DND-41 (cell line): ENCODE results near the gene ZMIZ1.

Experiments used
- ATAC-seq: fragments of 200-7000 bp; cut with Tn5 transposase; 3 replicates; pipeline ENCODE4 v1.9.1; 2021; ENCODE audit warnings: low read depth; ENCODE audit not compliant: insufficient read depth
- DNase-seq: peaks from one replicate; pipeline ENCODE4 v3.0.0-alpha.2; 2020
- H2AFZ ChIP-seq: 2 replicates; pipeline ENCODE4 v1.6.0; 2012; ENCODE audit warnings: low read depth, low read length
- H3K27ac ChIP-seq: 2 replicates; pipeline ENCODE4 v1.5.1; 2012; ENCODE audit warnings: low read length, inconsistent platforms
- H3K27me3 ChIP-seq: fragments of 200-600 bp; sonication (generic); 2 replicates; pipeline ENCODE4 v1.6.0; 2012; ENCODE audit warnings: low read length, mild to moderate bottlenecking, inconsistent platforms; ENCODE audit not compliant: insufficient read depth, poor library complexity
- H3K36me3 ChIP-seq: 2 replicates; pipeline ENCODE4 v1.5.1; 2012; ENCODE audit warnings: low read length, inconsistent platforms; ENCODE audit not compliant: insufficient read depth
- H3K4me1 ChIP-seq: 2 replicates; pipeline ENCODE4 v1.5.1; 2012; ENCODE audit warnings: mild to moderate bottlenecking, low read length; ENCODE audit not compliant: insufficient read depth
- H3K4me2 ChIP-seq: 2 replicates; pipeline ENCODE4 v1.6.0; 2012; ENCODE audit warnings: mild to moderate bottlenecking, moderate library complexity, low read length, inconsistent platforms; ENCODE audit not compliant: insufficient read depth
- H3K4me3 ChIP-seq, 2 experiments: fragments of 200-600 bp in 1 of 2; shearing (Covaris generic) in 1 of 2; 2 replicates each; pipeline ENCODE4 v1.5.1; 2012 to 2016; ENCODE audit warnings: inconsistent platforms in 2 of 2, low read length in 2 of 2, mild to moderate bottlenecking in 2 of 2, low read depth in 1 of 2, moderate library complexity in 1 of 2
- H3K79me2 ChIP-seq: 2 replicates; pipeline ENCODE4 v1.6.0; 2012; ENCODE audit warnings: low read length, inconsistent platforms; ENCODE audit not compliant: insufficient read depth
- H3K9ac ChIP-seq: 2 replicates; pipeline ENCODE4 v1.6.0; 2012; ENCODE audit warnings: low read depth, mild to moderate bottlenecking, inconsistent platforms, low read length, moderate library complexity
- H3K9me3 ChIP-seq: 2 replicates; pipeline ENCODE4 v1.5.1; 2012; ENCODE audit warnings: low read length, moderate library complexity, mild to moderate bottlenecking, inconsistent platforms; ENCODE audit not compliant: insufficient read depth, severe bottlenecking
- H4K20me1 ChIP-seq: 2 replicates; pipeline ENCODE4 v1.6.0; 2012; ENCODE audit warnings: low read length; ENCODE audit not compliant: insufficient read depth
- EZH2 ChIP-seq: IDR thresholded peaks from 3 replicates; pipeline ENCODE4 v1.6.1; 2012; ENCODE audit warnings: borderline replicate concordance, low read depth, mild to moderate bottlenecking, moderate library complexity, low read length, inconsistent platforms; ENCODE audit not compliant: severe bottlenecking
- TF ChIP-seq, protein P1 (sequence below): IDR thresholded peaks from 2 replicates; pipeline ENCODE4 v1.5.1; 2012; ENCODE audit warnings: borderline replicate concordance, low read length, moderate library complexity, mild to moderate bottlenecking; ENCODE audit not compliant: poor library complexity, severe bottlenecking; ENCODE audit errors: extremely low read depth

Gene ZMIZ1

DNA sequence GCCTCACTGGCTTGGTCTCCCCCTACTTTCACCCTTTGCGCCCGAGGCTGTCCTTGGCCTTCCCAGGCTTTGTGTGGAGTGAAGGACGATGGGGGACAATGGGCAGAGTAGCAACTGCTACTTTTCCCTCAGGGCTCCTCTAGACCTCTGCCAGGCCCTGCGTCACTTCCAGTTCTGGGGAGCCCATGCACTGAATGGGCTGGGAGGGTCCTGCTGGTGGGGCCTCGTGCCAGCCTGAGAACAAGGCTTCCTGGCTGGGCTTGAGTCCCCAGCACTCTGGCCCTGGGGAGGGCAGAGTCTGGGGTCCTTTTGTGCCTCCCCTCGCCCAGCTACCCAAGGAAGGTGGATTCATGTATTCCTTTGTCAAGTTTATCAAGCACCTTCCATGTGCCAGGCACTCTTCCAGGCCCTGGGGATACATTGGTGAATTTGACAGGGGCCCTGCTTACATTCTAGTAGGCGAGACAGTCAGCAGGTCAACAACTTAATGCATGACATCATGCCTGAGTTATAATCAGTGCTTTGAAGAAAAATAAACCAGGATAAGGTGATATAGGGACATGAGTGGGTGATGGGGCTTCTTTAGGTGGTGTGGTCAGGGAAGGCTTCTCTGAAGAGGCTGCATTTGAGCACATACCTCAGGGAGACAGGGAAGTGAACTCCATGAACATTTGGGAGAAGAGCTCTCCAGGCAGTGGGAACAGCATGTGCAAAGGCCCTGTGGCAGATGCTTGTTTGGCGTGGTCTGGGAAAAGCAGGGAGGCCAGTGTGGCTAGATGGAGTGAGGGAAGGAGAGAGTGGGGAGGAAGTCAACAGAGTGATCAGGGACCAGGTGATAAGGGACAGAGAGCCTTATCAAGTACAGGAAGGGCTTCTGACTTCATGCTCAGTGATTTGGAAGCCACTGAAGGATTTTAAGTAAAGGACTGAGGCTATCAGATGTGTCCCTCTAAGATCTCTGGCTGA, 14.1 kb downstream of the ZMIZ1 start:
- Histone ChIP-seq H3K27me3 (no peaks in the 10 kb centered on the region), H3K27ac (0 out of 2 replicates have a peak overlapping the region, but pooled peaks have one; percentile 29), H3K79me2 (peaks cover 98% of the 10 kb centered on the region), H3K4me1 (peaks cover 20% of the 10 kb centered on the region), H3K4me2 (no peak overlapping the region), H3K9ac (no peak overlapping the region), H4K20me1 (peaks cover 94% of the 10 kb centered on the region), H2AFZ (no peak overlapping the region), H3K9me3 (no peaks in the 10 kb centered on the region), H3K4me3 (no peak overlapping the region), H3K36me3 (no peaks in the 10 kb centered on the region; the same call in 1 of the 2 replicates)
- ATAC-seq (no peak), DNase-seq (no peak)
- TF ChIP-seq EZH2 = no peak
- TF ChIP-seq, protein P1, sequence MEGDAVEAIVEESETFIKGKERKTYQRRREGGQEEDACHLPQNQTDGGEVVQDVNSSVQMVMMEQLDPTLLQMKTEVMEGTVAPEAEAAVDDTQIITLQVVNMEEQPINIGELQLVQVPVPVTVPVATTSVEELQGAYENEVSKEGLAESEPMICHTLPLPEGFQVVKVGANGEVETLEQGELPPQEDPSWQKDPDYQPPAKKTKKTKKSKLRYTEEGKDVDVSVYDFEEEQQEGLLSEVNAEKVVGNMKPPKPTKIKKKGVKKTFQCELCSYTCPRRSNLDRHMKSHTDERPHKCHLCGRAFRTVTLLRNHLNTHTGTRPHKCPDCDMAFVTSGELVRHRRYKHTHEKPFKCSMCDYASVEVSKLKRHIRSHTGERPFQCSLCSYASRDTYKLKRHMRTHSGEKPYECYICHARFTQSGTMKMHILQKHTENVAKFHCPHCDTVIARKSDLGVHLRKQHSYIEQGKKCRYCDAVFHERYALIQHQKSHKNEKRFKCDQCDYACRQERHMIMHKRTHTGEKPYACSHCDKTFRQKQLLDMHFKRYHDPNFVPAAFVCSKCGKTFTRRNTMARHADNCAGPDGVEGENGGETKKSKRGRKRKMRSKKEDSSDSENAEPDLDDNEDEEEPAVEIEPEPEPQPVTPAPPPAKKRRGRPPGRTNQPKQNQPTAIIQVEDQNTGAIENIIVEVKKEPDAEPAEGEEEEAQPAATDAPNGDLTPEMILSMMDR = no peak

GRCh38 chr10:79084012-79084971, 15.5 kb downstream of the ZMIZ1 start:
- Histone ChIP-seq H3K9me3 (no peaks in the 10 kb centered on the region), H3K27me3 (no peaks in the 10 kb centered on the region), H4K20me1 (peaks cover 95% of the 10 kb centered on the region), H3K4me1 (peaks cover 20% of the 10 kb centered on the region), H3K4me3 (no peak overlapping the region), H2AFZ (no peak overlapping the region), H3K27ac (0 out of 2 replicates have a peak overlapping the region, but pooled peaks have one; percentile 30), H3K9ac (no peak overlapping the region), H3K4me2 (no peak overlapping the region), H3K36me3 (no peaks in the 10 kb centered on the region; the same call in 1 of the 2 replicates), H3K79me2 (peaks cover 98% of the 10 kb centered on the region)
- TF ChIP-seq, protein P1 = no peak
- TF ChIP-seq EZH2 = no peak
- peak; percentile 42 for DNase-seq
- ATAC-seq = peak; percentile 55; the same call in 2 of the 3 replicates

GRCh38 chr10:79084972-79085597, 16.3 kb downstream of the ZMIZ1 start:
- H3K9me3 ChIP-seq = no peaks in the 10 kb centered on the region
- H2AFZ ChIP-seq = no peak overlapping the region
- ATAC-seq = no peak
- no peaks in the 10 kb centered on the region for H3K27me3 ChIP-seq
- no peaks in the 10 kb centered on the region; the same call in 1 of the 2 replicates for H3K36me3 ChIP-seq
- no peak for DNase-seq
- no peak overlapping the region for H3K27ac ChIP-seq
- H3K4me2 ChIP-seq = no peak overlapping the region
- H3K9ac ChIP-seq = no peak overlapping the region
- no peak overlapping the region for H3K4me3 ChIP-seq
- H3K4me1 ChIP-seq = peaks cover 20% of the 10 kb centered on the region
- peaks cover 94% of the 10 kb centered on the region for H4K20me1 ChIP-seq
- TF ChIP-seq, protein P1 = no peak
- TF ChIP-seq EZH2 = no peak
- peaks cover 97% of the 10 kb centered on the region for H3K79me2 ChIP-seq
